ENCODE data around the gene ZNF783. TPM values are rescaled to one million over a fixed set of nuclear protein-coding genes. Genes with fewer than 3 reads are reported as not detected.
"Not testable (repeated sequence)": the region's sequence is repeated elsewhere in the genome, so short reads cannot be mapped to it uniquely, and the experiment has no call there.

The ZNF783 gene
- total RNA-seq, 1 donor from 2014 or later, result 22.9 TPM

DNA sequence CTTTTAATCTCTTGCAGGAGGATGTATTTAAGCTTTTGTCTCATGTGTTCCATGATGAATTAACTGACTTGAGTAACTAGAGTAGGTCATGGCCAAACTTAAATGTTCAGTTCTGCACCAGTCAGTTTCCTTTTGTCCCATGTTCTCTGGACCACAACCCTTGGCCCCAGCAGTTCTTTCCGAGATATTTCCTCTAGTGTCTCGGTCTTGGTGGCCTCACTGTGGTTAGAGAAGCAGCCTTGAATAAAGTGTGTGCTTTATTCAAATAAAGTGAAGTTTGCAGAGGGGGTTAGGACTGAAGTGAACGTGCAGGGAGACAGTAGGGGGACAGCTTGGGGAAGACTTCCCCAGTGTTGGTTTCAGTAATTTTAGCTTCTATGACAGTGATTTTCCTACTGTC lies 13.2 kb upstream of the ZNF783 start:
- H3K27me3 Mint-ChIP-seq (ENCODE audit: unreplicated experiment), result no peaks in the 10 kb centered on the region
- H3K4me3 Mint-ChIP-seq (ENCODE audit: unreplicated experiment), result no peak overlapping the region
- TF ChIP-seq, protein P1, sequence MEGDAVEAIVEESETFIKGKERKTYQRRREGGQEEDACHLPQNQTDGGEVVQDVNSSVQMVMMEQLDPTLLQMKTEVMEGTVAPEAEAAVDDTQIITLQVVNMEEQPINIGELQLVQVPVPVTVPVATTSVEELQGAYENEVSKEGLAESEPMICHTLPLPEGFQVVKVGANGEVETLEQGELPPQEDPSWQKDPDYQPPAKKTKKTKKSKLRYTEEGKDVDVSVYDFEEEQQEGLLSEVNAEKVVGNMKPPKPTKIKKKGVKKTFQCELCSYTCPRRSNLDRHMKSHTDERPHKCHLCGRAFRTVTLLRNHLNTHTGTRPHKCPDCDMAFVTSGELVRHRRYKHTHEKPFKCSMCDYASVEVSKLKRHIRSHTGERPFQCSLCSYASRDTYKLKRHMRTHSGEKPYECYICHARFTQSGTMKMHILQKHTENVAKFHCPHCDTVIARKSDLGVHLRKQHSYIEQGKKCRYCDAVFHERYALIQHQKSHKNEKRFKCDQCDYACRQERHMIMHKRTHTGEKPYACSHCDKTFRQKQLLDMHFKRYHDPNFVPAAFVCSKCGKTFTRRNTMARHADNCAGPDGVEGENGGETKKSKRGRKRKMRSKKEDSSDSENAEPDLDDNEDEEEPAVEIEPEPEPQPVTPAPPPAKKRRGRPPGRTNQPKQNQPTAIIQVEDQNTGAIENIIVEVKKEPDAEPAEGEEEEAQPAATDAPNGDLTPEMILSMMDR (IDR thresholded peaks at IDR 0.05; ENCODE audit: partially characterized antibody, unreplicated experiment), result no peak
- no peak for DNase-seq
- no peaks in the 10 kb centered on the region for H3K9me3 Mint-ChIP-seq (ENCODE audit: unreplicated experiment)
- no peak overlapping the region for H3K27ac Mint-ChIP-seq (ENCODE audit: unreplicated experiment)
- H3K4me1 Mint-ChIP-seq (ENCODE audit: low read depth, unreplicated experiment), result no peaks in the 10 kb centered on the region
- peaks cover 5% of the 10 kb centered on the region for H3K36me3 Mint-ChIP-seq (ENCODE audit: unreplicated experiment)

GRCh38 chr7:149250151-149250550 lies 11.8 kb upstream of the ZNF783 start:
- H3K9me3 Mint-ChIP-seq (ENCODE audit: unreplicated experiment); H3K4me3 Mint-ChIP-seq (ENCODE audit: unreplicated experiment); DNase-seq; H3K4me1 Mint-ChIP-seq (ENCODE audit: low read depth, unreplicated experiment); H3K27ac Mint-ChIP-seq (ENCODE audit: unreplicated experiment); H3K36me3 Mint-ChIP-seq (ENCODE audit: unreplicated experiment); H3K27me3 Mint-ChIP-seq (ENCODE audit: unreplicated experiment): not testable (repeated sequence)

DNA sequence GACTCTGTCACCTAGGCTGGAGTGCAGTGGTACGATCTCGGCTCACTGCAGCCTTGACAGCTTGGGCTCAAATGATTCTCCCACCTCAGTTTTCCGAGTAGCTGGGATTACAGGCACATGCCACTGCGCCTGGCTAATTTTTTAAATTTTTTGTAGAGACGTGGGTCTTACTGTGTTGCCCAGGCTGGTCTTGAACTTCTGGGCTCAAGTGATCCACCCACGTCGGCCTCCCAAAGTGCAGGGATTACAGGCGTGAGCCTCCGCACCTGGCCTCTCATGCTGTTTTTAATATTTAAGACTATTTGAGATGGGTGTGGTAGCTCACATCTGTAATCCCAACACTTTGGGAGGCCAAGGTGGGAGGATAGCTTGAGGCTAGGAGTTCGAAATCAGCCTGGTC lies 10.5 kb upstream of the ZNF783 start:
- H3K27me3 Mint-ChIP-seq (ENCODE audit: unreplicated experiment); H3K9me3 Mint-ChIP-seq (ENCODE audit: unreplicated experiment); H3K4me3 Mint-ChIP-seq (ENCODE audit: unreplicated experiment); H3K4me1 Mint-ChIP-seq (ENCODE audit: low read depth, unreplicated experiment); DNase-seq; H3K36me3 Mint-ChIP-seq (ENCODE audit: unreplicated experiment); H3K27ac Mint-ChIP-seq (ENCODE audit: unreplicated experiment): not testable (repeated sequence)

- Mint-ChIP-seq H3K36me3 (ENCODE audit: unreplicated experiment) (peaks cover 5% of the 10 kb centered on the region), H3K9me3 (ENCODE audit: unreplicated experiment) (no peaks in the 10 kb centered on the region), H3K4me3 (ENCODE audit: unreplicated experiment) (no peak overlapping the region), H3K27me3 (ENCODE audit: unreplicated experiment) (no peaks in the 10 kb centered on the region), H3K27ac (ENCODE audit: unreplicated experiment) (no peak overlapping the region), H3K4me1 (ENCODE audit: low read depth, unreplicated experiment) (peaks cover 7% of the 10 kb centered on the region)
- DNase-seq, result no peak
- TF ChIP-seq, protein P1 (IDR thresholded peaks at IDR 0.05; ENCODE audit: partially characterized antibody, unreplicated experiment), result no peak
Measured at GRCh38 chr7:149252378-149252777, 9.6 kb upstream of the ZNF783 start.

- TF ChIP-seq, protein P1 (IDR thresholded peaks at IDR 0.05; ENCODE audit: partially characterized antibody, unreplicated experiment), result no peak
- Mint-ChIP-seq H3K27ac (ENCODE audit: unreplicated experiment) (no peak overlapping the region), H3K36me3 (ENCODE audit: unreplicated experiment) (peaks cover 5% of the 10 kb centered on the region), H3K9me3 (ENCODE audit: unreplicated experiment) (no peaks in the 10 kb centered on the region), H3K4me1 (ENCODE audit: low read depth, unreplicated experiment) (peaks cover 7% of the 10 kb centered on the region), H3K4me3 (ENCODE audit: unreplicated experiment) (no peak overlapping the region), H3K27me3 (ENCODE audit: unreplicated experiment) (no peaks in the 10 kb centered on the region)
- no peak for DNase-seq
Measured at GRCh38 chr7:149253665-149254064, 8.3 kb upstream of the ZNF783 start.

GRCh38 chr7:149254181-149254858 lies 7.7 kb upstream of the ZNF783 start:
- no peak for DNase-seq
- Mint-ChIP-seq H3K27me3 (ENCODE audit: unreplicated experiment) (no peaks in the 10 kb centered on the region), H3K9me3 (ENCODE audit: unreplicated experiment) (no peaks in the 10 kb centered on the region), H3K4me1 (ENCODE audit: low read depth, unreplicated experiment) (peaks cover 7% of the 10 kb centered on the region), H3K36me3 (ENCODE audit: unreplicated experiment) (peaks cover 5% of the 10 kb centered on the region), H3K4me3 (ENCODE audit: unreplicated experiment) (no peak overlapping the region), H3K27ac (ENCODE audit: unreplicated experiment) (no peak overlapping the region)
- TF ChIP-seq, protein P1 (IDR thresholded peaks at IDR 0.05; ENCODE audit: partially characterized antibody, unreplicated experiment), result no peak
